Adipose tissue (tissue), 3 donors: Measurements from ENCODE around the gene ACVR2B. TPM values are rescaled to one million over a fixed set of nuclear protein-coding genes. Genes with fewer than 3 reads are reported as not detected.

Experiments
- polyA plus RNA-seq, 3 donors: library from polyadenylated mRNA; stranded (reverse); fragments of 200-250 nt; gene quantifications; one replicate each; pipeline ENCODE4 v1.2.3, GENCODE V29; 2013
- donor health status: healthy with polysubstance abuse.
- donor health status: Bipolar disorder and iron deficiency.
- donor health status: healthy.

ACVR2B gene
- polyA plus RNA-seq, 3 donors: 0.45 to 1.3 (median 0.56) TPM

Other genes starting within 250 kb of the ACVR2B start
- gene SLC22A13, start 188.1 kb upstream of the ACVR2B start, polyA plus RNA-seq: under 1 TPM in 2 of 3 donors, not detected in 1; 0.03 to 0.06 TPM
- under 1 TPM; 0.07 to 0.16 (median 0.11) TPM for gene SLC22A14, start 171.6 kb upstream of the ACVR2B start, polyA plus RNA-seq
- 1 to 10 TPM; 1.3 to 2.7 (median 1.4) TPM for gene XYLB, start 107.1 kb upstream of the ACVR2B start, polyA plus RNA-seq
- gene EXOG, start 42.5 kb downstream of the ACVR2B start, polyA plus RNA-seq: 1 to 10 TPM; 2.2 to 7.8 (median 3.0) TPM
- gene SCN5A, start 195.8 kb downstream of the ACVR2B start, polyA plus RNA-seq: under 1 TPM; 0.06 to 0.11 (median 0.07) TPM